ENCODE data around the gene ABCG1. TPM values are rescaled to one million over a fixed set of nuclear protein-coding genes. Genes with fewer than 3 reads are reported as not detected.

The ABCG1 gene
- total RNA-seq, 1 donor from 2014 or later, result 39.5 TPM

DNA sequence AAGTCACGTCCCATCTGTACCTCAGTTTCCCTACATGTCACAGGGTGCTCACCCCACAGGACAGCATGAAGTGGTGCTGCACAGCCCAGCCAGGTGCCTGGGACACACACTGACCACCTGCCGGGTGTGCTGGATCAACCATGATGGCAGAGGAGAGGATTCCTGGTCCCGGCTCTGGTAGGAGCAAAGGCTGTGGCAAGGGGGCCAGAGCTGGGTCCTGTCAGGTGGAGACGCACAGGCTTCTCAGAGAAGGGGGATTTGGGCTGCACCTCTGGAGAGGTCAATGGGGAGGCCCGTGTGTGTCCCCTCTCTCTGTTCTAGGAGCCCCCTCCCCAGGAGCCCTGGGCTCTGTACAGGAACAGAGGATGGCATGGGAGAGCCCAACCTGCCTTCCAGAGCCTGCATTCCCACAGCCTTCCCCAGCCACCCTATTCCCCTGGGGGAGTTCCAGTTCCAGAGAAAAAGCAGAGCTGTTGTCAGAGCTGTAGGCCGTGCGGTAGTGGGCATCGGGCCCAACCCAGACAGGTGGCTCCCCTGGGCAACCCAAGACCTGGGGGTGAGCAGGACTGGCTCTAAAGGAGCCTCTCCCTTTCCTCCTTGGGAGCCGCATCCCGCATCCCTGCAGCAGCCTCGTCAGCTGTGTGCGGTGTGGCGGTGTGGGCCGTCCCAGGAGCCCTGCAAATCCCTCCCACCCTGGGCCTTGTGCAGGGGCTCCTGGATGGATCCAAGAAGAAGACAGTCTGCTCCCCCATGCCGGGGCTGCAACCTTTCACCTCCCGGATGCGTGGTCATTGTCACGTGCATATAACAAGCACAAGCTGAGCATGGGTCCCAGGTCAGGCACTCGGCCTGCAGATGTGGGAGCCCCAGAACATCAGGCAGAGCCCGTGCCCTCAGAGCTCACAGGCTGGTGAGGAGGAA is 99.1 kb downstream of the ABCG1 start:
- H3K4me3 ChIP-seq, result no peak overlapping the region
- H3K4me1 ChIP-seq, result no peaks in the 10 kb centered on the region
- DNase-seq (ENCODE audit: low spot score in 2 of 2), result no peak
- no peaks in the 10 kb centered on the region for H3K27me3 ChIP-seq
- intact Hi-C loops (cut with DNase I), result no loop called here
- no peak overlapping the region for H3K27ac ChIP-seq
- H3K36me3 ChIP-seq, result no peaks in the 10 kb centered on the region
- no peak for TF ChIP-seq CTCF (IDR thresholded peaks at IDR 0.05)
- no peaks in the 10 kb centered on the region for H3K9me3 ChIP-seq

DNA sequence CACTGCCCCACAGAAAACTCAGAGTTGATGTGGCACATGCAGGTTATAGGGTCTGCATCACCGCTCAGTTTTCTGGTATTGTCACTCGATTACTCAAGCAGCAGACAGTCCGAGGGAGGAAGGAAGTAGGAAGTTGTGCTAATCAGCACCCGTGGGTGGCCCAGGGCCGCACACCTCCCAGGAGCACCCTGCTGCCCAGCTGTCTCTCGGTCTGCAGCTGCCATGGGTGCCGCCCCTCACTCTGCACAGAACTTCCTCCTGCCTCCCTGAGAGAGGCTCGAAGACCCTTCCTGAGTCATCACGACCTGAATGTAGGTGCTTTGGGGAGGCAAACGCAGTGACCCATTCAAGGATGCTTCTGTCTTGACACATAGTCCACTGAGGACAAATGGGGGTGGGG is 100.4 kb downstream of the ABCG1 start:
- intact Hi-C loops (cut with DNase I), result no loop called here
- no peak for TF ChIP-seq CTCF (IDR thresholded peaks at IDR 0.05)
- no peak overlapping the region for H3K27ac ChIP-seq
- no peaks in the 10 kb centered on the region for H3K4me1 ChIP-seq
- no peaks in the 10 kb centered on the region for H3K9me3 ChIP-seq
- no peak for DNase-seq (ENCODE audit: low spot score in 2 of 2)
- no peaks in the 10 kb centered on the region for H3K36me3 ChIP-seq
- H3K27me3 ChIP-seq, result no peaks in the 10 kb centered on the region
- no peak overlapping the region for H3K4me3 ChIP-seq

DNA sequence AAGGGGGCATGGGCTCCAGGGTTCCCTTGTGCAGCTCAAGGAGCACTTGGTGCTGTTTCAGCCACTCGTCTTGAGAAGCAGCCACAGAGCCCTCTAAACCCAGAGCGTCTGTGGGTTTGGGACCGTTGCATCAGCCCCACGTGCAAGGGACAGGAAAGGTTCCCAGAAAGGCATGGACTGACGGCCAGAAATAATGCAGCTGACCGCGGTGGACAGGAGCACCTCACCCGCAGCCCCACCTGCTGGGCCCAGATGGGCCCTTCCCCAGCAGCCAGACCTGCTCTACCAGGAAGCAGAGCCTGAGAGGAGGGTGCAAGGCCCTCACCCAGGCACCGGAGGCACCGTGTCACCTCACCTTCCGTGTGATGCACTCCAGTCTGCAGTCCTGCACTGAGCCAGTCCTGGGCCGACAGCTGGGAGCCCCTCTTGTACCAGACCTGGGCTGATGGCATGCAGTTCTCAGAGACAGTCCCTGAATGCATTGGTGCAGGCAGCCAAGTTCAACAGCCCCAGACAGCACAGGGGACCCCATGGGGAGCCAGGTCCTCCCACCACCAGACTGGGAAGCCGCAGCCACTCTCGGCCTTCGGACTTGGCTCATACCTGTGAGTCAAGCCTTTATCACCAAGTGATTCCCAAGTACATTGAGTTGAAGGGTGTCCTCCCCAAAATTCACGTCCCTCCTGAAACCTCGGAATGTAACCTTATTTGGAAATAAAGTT is 101.1 kb downstream of the ABCG1 start:
- Histone ChIP-seq H3K27me3 (no peaks in the 10 kb centered on the region), H3K9me3 (no peaks in the 10 kb centered on the region), H3K4me3 (no peak overlapping the region), H3K36me3 (no peaks in the 10 kb centered on the region), H3K27ac (no peak overlapping the region), H3K4me1 (no peaks in the 10 kb centered on the region)
- TF ChIP-seq CTCF (IDR thresholded peaks at IDR 0.05), result no peak
- intact Hi-C loops (cut with DNase I), result no loop called here
- no peak for DNase-seq (ENCODE audit: low spot score in 2 of 2)

DNA sequence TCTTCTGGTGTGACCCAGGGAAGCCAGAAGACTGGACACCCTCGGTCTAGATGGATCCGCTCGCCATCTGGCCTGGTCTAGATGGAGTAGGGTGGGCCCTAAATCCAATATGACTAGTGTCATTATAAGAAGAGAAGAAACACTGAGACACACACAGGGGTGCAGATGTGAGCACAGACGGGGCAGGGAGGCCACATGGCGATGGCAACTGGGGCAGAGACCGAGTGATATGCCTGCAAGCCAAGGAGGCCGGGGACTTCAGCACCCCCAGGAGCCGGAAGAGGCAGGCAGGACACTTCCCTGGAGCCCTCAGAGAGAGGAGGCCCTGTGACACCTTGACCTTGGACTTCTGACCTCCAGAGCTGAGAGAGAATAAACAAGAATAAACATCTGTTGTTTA is 101.9 kb downstream of the ABCG1 start:
- Histone ChIP-seq H3K4me3 (no peak overlapping the region), H3K27me3 (no peaks in the 10 kb centered on the region), H3K27ac (no peak overlapping the region), H3K36me3 (no peaks in the 10 kb centered on the region), H3K9me3 (no peaks in the 10 kb centered on the region), H3K4me1 (no peaks in the 10 kb centered on the region)
- no peak for DNase-seq (ENCODE audit: low spot score in 2 of 2)
- no peak for TF ChIP-seq CTCF (IDR thresholded peaks at IDR 0.05)
- intact Hi-C loops (cut with DNase I), result no loop called here

GRCh38 chr21:42321231-42321630 is 102.3 kb downstream of the ABCG1 start:
- DNase-seq (ENCODE audit: low spot score in 2 of 2), result no peak
- Histone ChIP-seq H3K36me3 (no peaks in the 10 kb centered on the region), H3K27ac (no peak overlapping the region), H3K27me3 (no peaks in the 10 kb centered on the region), H3K9me3 (no peaks in the 10 kb centered on the region), H3K4me3 (no peak overlapping the region), H3K4me1 (no peaks in the 10 kb centered on the region)
- no peak for TF ChIP-seq CTCF (IDR thresholded peaks at IDR 0.05)
- intact Hi-C loops (cut with DNase I), result no loop called here
